Measurements from ENCODE around the gene HMGA1. TPM values are rescaled to one million over a fixed set of nuclear protein-coding genes. Genes with fewer than 3 reads are reported as not detected.
A peak's percentile ranks its signal among the peaks of the same experiment; 100 is the strongest.

Gene HMGA1
- total and polyA plus RNA-seq, 2 of the 13 experiments (the other 11 are each of a cell fraction or from before 2014, with no cell fraction given) = 117 to 145 TPM

GRCh38 chr6:34237722-34238584 lies 1.3 kb downstream of the HMGA1 start (continued):
- TF ChIP-seq, protein P1, sequence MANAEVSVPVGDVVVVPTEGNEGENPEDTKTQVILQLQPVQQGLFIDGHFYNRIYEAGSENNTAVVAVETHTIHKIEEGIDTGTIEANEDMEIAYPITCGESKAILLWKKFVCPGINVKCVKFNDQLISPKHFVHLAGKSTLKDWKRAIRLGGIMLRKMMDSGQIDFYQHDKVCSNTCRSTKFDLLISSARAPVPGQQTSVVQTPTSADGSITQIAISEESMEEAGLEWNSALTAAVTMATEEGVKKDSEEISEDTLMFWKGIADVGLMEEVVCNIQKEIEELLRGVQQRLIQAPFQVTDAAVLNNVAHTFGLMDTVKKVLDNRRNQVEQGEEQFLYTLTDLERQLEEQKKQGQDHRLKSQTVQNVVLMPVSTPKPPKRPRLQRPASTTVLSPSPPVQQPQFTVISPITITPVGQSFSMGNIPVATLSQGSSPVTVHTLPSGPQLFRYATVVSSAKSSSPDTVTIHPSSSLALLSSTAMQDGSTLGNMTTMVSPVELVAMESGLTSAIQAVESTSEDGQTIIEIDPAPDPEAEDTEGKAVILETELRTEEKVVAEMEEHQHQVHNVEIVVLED (CRISPR knock-in tag; IDR thresholded peaks at IDR 0.05; ENCODE audit: borderline replicate concordance) = peak; percentile 29; the same call in 1 of the 2 replicates
- peak; percentile 90; the same call in 1 of the 2 replicates for TF ChIP-seq KLF11 (CRISPR knock-in tag; IDR thresholded peaks at IDR 0.05)
- TF ChIP-seq DMAP1 (CRISPR knock-in tag; IDR thresholded peaks at IDR 0.05) = peak; percentile 95
- TF ChIP-seq ZNF230 (CRISPR knock-in tag; IDR thresholded peaks at IDR 0.05) = peak; percentile 97
- no peak for TF ChIP-seq ZNF382 (CRISPR knock-in tag; IDR thresholded peaks at IDR 0.05; ENCODE audit: borderline replicate concordance)
- peak; percentile 97 for TF ChIP-seq ISX (CRISPR knock-in tag; conservative IDR thresholded peaks at IDR 0.05)
- TF ChIP-seq MATR3 (CRISPR knock-in tag; IDR thresholded peaks at IDR 0.05) = no peak
- TF ChIP-seq, protein P2, sequence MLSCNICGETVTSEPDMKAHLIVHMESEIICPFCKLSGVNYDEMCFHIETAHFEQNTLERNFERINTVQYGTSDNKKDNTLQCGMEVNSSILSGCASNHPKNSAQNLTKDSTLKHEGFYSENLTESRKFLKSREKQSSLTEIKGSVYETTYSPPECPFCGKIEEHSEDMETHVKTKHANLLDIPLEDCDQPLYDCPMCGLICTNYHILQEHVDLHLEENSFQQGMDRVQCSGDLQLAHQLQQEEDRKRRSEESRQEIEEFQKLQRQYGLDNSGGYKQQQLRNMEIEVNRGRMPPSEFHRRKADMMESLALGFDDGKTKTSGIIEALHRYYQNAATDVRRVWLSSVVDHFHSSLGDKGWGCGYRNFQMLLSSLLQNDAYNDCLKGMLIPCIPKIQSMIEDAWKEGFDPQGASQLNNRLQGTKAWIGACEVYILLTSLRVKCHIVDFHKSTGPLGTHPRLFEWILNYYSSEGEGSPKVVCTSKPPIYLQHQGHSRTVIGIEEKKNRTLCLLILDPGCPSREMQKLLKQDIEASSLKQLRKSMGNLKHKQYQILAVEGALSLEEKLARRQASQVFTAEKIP (CRISPR knock-in tag; IDR thresholded peaks at IDR 0.05; ENCODE audit: borderline replicate concordance) = no peak
- TF ChIP-seq ZNF614 (CRISPR knock-in tag; IDR thresholded peaks at IDR 0.05; ENCODE audit: borderline replicate concordance) = no peak
- peak; percentile 95 for TF ChIP-seq ZNF234 (CRISPR knock-in tag; conservative IDR thresholded peaks at IDR 0.05)
- TF ChIP-seq REPIN1 (CRISPR knock-in tag; IDR thresholded peaks at IDR 0.05; ENCODE audit: borderline replicate concordance, low read depth) = peak; percentile 92
- no peak for TF ChIP-seq HMG20A (CRISPR knock-in tag; IDR thresholded peaks at IDR 0.05; ENCODE audit: borderline replicate concordance)
- TF ChIP-seq ZFAT (CRISPR knock-in tag; conservative IDR thresholded peaks at IDR 0.05) = peak; percentile 88
- TF ChIP-seq, protein P3, sequence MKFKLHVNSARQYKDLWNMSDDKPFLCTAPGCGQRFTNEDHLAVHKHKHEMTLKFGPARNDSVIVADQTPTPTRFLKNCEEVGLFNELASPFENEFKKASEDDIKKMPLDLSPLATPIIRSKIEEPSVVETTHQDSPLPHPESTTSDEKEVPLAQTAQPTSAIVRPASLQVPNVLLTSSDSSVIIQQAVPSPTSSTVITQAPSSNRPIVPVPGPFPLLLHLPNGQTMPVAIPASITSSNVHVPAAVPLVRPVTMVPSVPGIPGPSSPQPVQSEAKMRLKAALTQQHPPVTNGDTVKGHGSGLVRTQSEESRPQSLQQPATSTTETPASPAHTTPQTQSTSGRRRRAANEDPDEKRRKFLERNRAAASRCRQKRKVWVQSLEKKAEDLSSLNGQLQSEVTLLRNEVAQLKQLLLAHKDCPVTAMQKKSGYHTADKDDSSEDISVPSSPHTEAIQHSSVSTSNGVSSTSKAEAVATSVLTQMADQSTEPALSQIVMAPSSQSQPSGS (CRISPR knock-in tag; IDR thresholded peaks at IDR 0.05) = peak; percentile 74; the same call in 1 of the 2 replicates
- TF ChIP-seq, protein P4, sequence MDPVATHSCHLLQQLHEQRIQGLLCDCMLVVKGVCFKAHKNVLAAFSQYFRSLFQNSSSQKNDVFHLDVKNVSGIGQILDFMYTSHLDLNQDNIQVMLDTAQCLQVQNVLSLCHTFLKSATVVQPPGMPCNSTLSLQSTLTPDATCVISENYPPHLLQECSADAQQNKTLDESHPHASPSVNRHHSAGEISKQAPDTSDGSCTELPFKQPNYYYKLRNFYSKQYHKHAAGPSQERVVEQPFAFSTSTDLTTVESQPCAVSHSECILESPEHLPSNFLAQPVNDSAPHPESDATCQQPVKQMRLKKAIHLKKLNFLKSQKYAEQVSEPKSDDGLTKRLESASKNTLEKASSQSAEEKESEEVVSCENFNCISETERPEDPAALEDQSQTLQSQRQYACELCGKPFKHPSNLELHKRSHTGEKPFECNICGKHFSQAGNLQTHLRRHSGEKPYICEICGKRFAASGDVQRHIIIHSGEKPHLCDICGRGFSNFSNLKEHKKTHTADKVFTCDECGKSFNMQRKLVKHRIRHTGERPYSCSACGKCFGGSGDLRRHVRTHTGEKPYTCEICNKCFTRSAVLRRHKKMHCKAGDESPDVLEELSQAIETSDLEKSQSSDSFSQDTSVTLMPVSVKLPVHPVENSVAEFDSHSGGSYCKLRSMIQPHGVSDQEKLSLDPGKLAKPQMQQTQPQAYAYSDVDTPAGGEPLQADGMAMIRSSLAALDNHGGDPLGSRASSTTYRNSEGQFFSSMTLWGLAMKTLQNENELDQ (CRISPR knock-in tag; IDR thresholded peaks at IDR 0.05; ENCODE audit: borderline replicate concordance) = no peak; the same call in 1 of the 2 replicates
- TF ChIP-seq ZNF121 (CRISPR knock-in tag; IDR thresholded peaks at IDR 0.05) = peak; percentile 61; the same call in 1 of the 2 replicates
- TF ChIP-seq SP5 (CRISPR knock-in tag; IDR thresholded peaks at IDR 0.05; ENCODE audit: borderline replicate concordance, low read depth) = peak; percentile 34; the same call in 1 of the 2 replicates
- TF ChIP-seq, protein P5, sequence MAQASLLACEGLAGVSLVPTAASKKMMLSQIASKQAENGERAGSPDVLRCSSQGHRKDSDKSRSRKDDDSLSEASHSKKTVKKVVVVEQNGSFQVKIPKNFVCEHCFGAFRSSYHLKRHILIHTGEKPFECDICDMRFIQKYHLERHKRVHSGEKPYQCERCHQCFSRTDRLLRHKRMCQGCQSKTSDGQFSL (CRISPR knock-in tag; IDR thresholded peaks at IDR 0.05) = peak; percentile 92
- TF ChIP-seq ZNF296 (CRISPR knock-in tag; conservative IDR thresholded peaks at IDR 0.05) = peak; percentile 88; the same call in 1 of the 2 replicates
- 0 out of 4 replicates have a peak, but pooled peaks of 1 of the 2 experiments have one; percentile 48 for TF ChIP-seq ATF4 (CRISPR knock-in tag; IDR thresholded peaks at IDR 0.05)

All from HepG2 (cell line).